OCI-LY7 (cell line): Measurements from ENCODE around the gene EYS.

Experiments used
- CTCF ChIP-seq: fragments of 200-600 bp; sonication (generic); conservative IDR thresholded peaks from 2 replicates; pipeline ENCODE4 v1.5.1; 2014; ENCODE audit warnings: mild to moderate bottlenecking, antibody characterized with exemption, low read length, moderate library complexity, mixed read lengths
- EZH2phosphoT487 ChIP-seq: fragments of 200-600 bp; sonication (generic); IDR thresholded peaks from 2 replicates; pipeline ENCODE4 v1.6.1; 2018; ENCODE audit warnings: low read depth, borderline replicate concordance, mild to moderate bottlenecking, mixed run types, antibody characterized with exemption, low read length, moderate library complexity, mixed read lengths

- TF ChIP-seq CTCF (no peak), EZH2phosphoT487 (no peak)
Observed at GRCh38 chr6:65436281-65436680, 270.7 kb downstream of the EYS start.
